Prostate gland (tissue), 2 donors: ENCODE measurements around the gene SAMD5. TPM values are rescaled to one million over a fixed set of nuclear protein-coding genes. Genes with fewer than 3 reads are reported as not detected.

Experiments
- DNase-seq: peaks from one replicate; pipeline ENCODE4 v3.0.0-alpha.2; 2019; ENCODE audit warnings: low spot score
- H3K27ac ChIP-seq, 2 donors: fragments of 200-600 bp; sonication (generic); 2 replicates each; pipeline ENCODE4 v1.5.1; 2017 to 2019
- H3K27me3 ChIP-seq: fragments of 200-600 bp; sonication (generic); replicated peaks from 2 replicates; pipeline ENCODE4 v1.5.1; 2019; ENCODE audit not compliant: insufficient read depth
- H3K36me3 ChIP-seq, 2 donors: fragments of 200-600 bp; sonication (generic); 1 replicate in 1 of 2; 2 replicates in 1 of 2; pipeline versions ENCODE4 v1.5.1 to v1.8.1; 2017 to 2019
- H3K4me1 ChIP-seq: fragments of 200-600 bp; sonication (generic); replicated peaks from 2 replicates; pipeline ENCODE4 v1.5.1; 2019
- H3K4me3 ChIP-seq, 2 donors: fragments of 200-600 bp; sonication (generic); 2 replicates each; pipeline ENCODE4 v1.5.1; 2017 to 2019
- H3K9me3 ChIP-seq: fragments of 200-600 bp; sonication (generic); 2 replicates; pipeline ENCODE4 v1.5.1; 2017
- CTCF ChIP-seq, 4 experiments: fragments of 200-600 bp in 2 of 4; fragments of 450-650 bp in 2 of 4; sonication (generic) in 2 of 4; IDR thresholded peaks; 1 replicate in 3 of 4; 2 replicates in 1 of 4; pipeline ENCODE4 v1.5.1; 2016 to 2019; ENCODE audit warnings: antibody characterized with exemption in 4 of 4, mild to moderate bottlenecking in 2 of 4, moderate library complexity in 2 of 4
- POLR2A ChIP-seq: fragments of 450-650 bp; IDR thresholded peaks from one replicate; pipeline ENCODE4 v1.6.1; 2016; ENCODE audit warnings: antibody characterized with exemption, mild to moderate bottlenecking
- POLR2AphosphoS5 ChIP-seq: sonication (generic); formaldehyde crosslinking; IDR thresholded peaks from one replicate; pipeline ENCODE4 v1.6.1; 2017; ENCODE audit warnings: antibody characterized with exemption
- WGBS: methylation state at CpG from one replicate; pipeline ENCODE4 v1.1.5; 2018; 5-methylcytosine and 5-hydroxymethylcytosine counted together
- intact Hi-C: fragments of 100-400 bp; cut with DNase I; formaldehyde crosslinking; loops from one replicate; pipeline ENCODE4 v1.14.2; 2022
- total RNA-seq, 2 donors: library from RNA; depleted of rRNA; stranded (reverse); fragments of >200 nt; gene quantifications; one replicate each; pipeline ENCODE4 v1.1.0, GENCODE V29; 2016

The SAMD5 gene
- total RNA-seq, 2 donors from 2014 or later = 2.2 to 17.0 TPM

DNA sequence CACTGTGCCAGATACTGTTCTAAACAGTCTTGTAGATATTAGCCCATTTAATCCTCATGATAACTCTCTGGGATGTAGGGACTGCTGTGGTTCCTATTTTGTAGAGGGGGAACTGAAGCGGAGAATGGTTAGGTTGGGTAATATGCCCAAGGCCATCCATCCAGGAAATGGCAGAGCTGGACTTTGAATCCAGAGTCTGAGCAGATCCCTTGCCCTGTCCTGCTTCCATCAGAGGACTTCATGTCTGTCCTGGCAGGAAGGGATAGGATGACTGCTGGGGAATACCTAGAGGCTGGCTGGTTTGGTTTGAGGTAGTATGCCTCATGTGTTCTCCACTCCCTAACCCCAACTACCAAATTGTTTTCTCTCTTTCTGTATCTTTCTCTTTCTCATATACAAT, 44.6 kb downstream of the SAMD5 start:
- Histone ChIP-seq H3K4me1 (no peaks in the 10 kb centered on the region), H3K27me3 (no peaks in the 10 kb centered on the region), H3K27ac (no peak overlapping the region), H3K4me3 (no peak overlapping the region), H3K36me3 (no peaks in the 10 kb centered on the region), H3K9me3 (no peaks in the 10 kb centered on the region)
- 93% methylated on average over 1 of the region's 1 CpG for WGBS
- TF ChIP-seq POLR2AphosphoS5 (no peak), CTCF (IDR thresholded peaks at IDR 0.05) (no peak), POLR2A (no peak)
- no peak for DNase-seq
- intact Hi-C loops = no loop called here

DNA sequence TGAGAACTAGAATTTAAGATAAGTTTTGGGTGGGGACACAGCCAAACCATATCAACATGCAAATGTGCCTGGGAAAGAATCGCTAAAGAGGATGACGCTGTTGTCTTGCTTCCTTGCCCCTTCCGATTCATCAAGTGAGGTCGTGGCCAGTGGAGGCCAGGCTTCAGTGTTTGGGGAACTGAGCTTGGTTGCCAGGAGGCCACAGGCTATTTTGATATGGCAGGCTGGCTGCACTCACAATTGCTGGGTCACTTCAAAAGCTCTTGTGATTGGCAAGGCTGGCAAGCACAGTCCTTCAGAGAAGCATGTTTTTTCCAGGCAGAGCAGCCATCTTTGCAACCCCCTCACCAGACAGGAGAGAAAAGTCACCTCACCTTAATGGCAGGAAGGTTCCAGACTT, 45.8 kb downstream of the SAMD5 start:
- intact Hi-C loops = no loop called here
- Histone ChIP-seq H3K27ac (no peak overlapping the region), H3K4me3 (no peak overlapping the region), H3K27me3 (no peaks in the 10 kb centered on the region), H3K36me3 (no peaks in the 10 kb centered on the region), H3K4me1 (no peaks in the 10 kb centered on the region), H3K9me3 (no peaks in the 10 kb centered on the region)
- DNase-seq = no peak
- TF ChIP-seq POLR2AphosphoS5 (no peak), POLR2A (no peak), CTCF (IDR thresholded peaks at IDR 0.05) (no peak)
- 98% methylated on average over 4 of the region's 4 CpGs for WGBS

GRCh38 chr6:147559006-147559405, 50.5 kb downstream of the SAMD5 start:
- H3K4me3 ChIP-seq = no peak overlapping the region
- WGBS = 48% methylated on average over 7 of the region's 7 CpGs

DNA sequence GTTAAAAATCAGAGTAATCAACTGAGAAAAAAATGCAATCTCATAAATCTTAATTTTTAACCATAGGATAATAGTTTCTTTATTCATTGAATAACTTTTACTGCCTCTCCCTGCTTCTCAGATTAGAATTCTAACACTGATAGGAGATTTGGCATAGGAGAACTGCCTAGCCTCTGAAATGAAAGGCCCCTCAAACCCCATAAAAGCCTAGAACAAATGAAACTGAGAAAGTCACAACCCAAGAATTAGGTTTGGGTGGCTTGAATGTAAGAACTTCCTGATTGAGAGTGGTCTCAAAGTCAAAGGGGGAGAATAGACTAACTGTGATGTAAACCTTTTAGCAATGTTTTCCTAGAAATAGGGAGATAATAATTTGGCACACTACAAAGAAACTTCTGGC, 52.2 kb downstream of the SAMD5 start:
- Histone ChIP-seq H3K27ac (no peak overlapping the region), H3K4me1 (no peaks in the 10 kb centered on the region), H3K9me3 (no peaks in the 10 kb centered on the region), H3K27me3 (no peaks in the 10 kb centered on the region), H3K4me3 (no peak overlapping the region), H3K36me3 (no peaks in the 10 kb centered on the region)
- TF ChIP-seq POLR2AphosphoS5 (no peak), POLR2A (no peak), CTCF (IDR thresholded peaks at IDR 0.05) (no peak)
- DNase-seq = no peak
- intact Hi-C loops = no loop called here

More at GRCh38 chr6:147559006-147559405, 50.5 kb downstream of the SAMD5 start:
- intact Hi-C loops = no loop called here
- Histone ChIP-seq H3K36me3 (no peaks in the 10 kb centered on the region), H3K27me3 (no peaks in the 10 kb centered on the region), H3K9me3 (no peaks in the 10 kb centered on the region), H3K27ac (no peak overlapping the region), H3K4me1 (no peaks in the 10 kb centered on the region)
- TF ChIP-seq POLR2A = no peak
- no peak for TF ChIP-seq CTCF (IDR thresholded peaks at IDR 0.05)
- no peak for TF ChIP-seq POLR2AphosphoS5
- DNase-seq = no peak

- Histone ChIP-seq H3K36me3 (no peaks in the 10 kb centered on the region), H3K27me3 (no peaks in the 10 kb centered on the region), H3K4me3 (no peak overlapping the region), H3K27ac (no peak overlapping the region), H3K9me3 (no peaks in the 10 kb centered on the region), H3K4me1 (no peaks in the 10 kb centered on the region)
- 75% methylated on average over 6 of the region's 6 CpGs for WGBS
- TF ChIP-seq CTCF (IDR thresholded peaks at IDR 0.05) (no peak), POLR2AphosphoS5 (no peak), POLR2A (no peak)
- intact Hi-C loops = no loop called here
- no peak for DNase-seq
Measured at GRCh38 chr6:147561726-147562125, 53.2 kb downstream of the SAMD5 start.
